Activated CD4-positive, CD25-positive, alpha-beta regulatory T cell treated with anti-CD3 and anti-CD28 coated beads, Interleukin-2, amount 50 U/mL, for 72 hours (primary cell): ENCODE results near the gene TMEM196.
"Not testable (repeated sequence)": the region's sequence is repeated elsewhere in the genome, so short reads cannot be mapped to it uniquely, and the experiment has no call there.

Experiments used
- DNase-seq: peaks from one replicate; pipeline ENCODE4 v3.0.0; 2021

The TMEM196 gene

DNA sequence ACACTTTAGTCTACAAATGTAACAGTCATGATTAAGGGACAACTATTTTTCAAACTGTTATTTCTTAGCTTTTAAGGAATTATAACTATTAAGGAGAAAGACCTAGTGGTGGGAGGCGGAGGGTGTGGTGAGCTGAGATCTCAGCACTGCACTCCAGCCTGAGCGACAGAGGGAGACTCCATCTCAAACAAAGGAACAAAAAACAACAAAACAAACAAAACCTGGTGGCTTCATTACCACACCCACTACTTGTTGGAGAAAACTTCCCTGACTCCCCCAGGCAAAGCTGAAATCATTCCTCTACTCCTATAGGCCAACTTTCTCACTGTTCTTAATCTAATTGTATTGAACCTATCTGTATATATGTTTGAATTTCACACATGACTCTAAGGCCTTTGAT lies 67.8 kb downstream of the TMEM196 start:
- DNase-seq: no peak

DNA sequence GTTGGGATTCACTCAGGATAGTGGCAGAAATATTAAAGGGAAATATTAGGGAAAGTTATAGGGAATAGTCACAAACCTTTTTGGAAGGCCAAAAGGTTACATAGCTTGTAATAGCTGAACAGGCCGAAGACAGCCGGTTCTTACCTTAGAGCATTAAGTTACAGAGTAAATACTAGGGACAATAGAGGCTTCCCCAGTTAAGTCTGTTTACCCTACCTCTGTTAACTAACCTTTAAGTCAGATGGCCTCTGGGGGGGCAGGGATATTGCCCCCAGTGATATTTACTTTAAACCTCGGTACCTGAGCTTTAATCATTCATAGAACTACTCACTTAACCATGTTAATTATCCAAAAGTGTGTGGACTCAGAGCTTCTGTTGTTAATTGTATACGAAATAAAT lies 71.9 kb downstream of the TMEM196 start:
- DNase-seq: no peak

GRCh38 chr7:19700936-19701335 lies 72.5 kb downstream of the TMEM196 start:
- DNase-seq: no peak

GRCh38 chr7:19698331-19698730 lies 75.1 kb downstream of the TMEM196 start:
- DNase-seq: no peak

- no peak for DNase-seq
These were observed 76.5 kb downstream of the TMEM196 start for GRCh38 chr7:19696926-19697325.

- DNase-seq: no peak
These were observed 81.1 kb downstream of the TMEM196 start for GRCh38 chr7:19692111-19692828.

DNA sequence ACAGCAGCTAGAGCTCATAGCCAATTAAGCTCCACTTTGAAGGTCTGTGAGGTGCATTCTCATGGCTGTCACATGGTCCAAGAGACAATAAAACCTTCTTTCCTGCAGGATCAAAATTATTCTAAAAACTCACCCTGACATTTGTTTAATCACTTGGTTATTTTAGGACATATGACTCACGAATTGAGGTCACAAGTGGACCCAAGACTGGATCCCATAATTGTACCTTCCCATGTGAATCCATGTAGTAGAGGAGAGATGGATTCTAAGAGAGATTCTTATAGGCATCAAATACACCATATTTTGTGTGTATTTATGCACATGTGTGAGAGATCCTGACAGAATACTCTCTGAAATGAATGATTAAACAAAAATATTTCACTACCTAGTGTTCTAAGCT lies 82.7 kb downstream of the TMEM196 start:
- no peak for DNase-seq

DNA sequence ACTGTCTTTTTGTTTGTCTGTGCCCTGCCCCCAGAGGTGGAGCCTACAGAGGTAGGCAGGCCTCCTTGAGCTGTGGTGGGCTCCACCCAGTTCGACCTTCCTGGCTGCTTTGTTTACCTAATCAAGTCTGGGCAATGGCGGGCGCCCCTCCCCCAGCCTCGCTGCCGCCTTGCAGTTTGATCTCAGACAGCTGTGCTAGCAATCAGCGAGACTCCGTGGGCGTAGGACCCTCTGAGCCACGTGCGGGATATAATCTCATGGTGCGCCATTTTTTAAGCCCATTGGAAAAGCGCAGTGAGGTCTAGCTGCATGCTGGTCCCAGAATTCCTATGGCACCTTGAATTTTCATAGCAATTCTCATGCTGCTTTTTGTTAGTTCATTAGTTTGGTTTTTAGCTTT lies 84.3 kb downstream of the TMEM196 start:
- DNase-seq: not testable (repeated sequence)

DNA sequence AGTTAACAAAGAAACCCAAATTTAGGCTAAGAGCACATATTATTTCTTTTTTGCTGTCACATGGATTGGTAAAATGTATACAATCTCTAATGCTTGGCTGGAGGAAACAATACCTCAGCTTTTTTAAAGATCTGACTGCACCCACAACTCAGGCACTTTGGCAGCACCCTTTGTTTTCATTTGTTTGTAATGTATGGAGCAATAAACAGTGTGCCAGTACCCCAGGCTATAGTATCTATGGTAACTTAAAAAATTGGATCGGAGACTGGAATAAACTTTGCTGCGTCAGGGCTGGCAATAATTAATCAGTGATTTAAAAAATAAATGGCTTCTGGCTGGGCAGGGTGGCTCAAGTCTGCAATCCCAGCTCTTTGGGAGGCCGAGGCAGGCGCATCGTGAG lies 91.8 kb downstream of the TMEM196 start:
- DNase-seq: no peak

DNA sequence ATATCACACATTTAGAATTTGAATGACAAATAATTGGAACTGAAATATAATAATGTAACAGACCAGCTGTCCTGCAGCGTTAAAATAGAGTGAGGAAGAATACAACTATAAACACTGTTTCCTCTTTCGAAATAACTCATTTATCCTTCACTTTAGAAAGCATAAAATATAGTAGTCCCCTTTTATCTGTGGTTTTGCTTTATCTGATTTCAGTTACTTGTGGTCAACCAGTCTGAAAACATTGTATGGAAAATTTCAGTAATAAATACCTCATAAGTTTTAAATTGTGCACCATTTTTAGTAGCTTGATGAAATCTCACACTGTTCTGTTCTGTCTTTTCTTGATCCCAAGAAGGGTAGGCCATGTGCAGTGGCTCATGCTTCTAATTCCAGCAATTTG lies 96.2 kb downstream of the TMEM196 start:
- DNase-seq: no peak

- DNase-seq: no peak
These were observed 97.6 kb downstream of the TMEM196 start for GRCh38 chr7:19675816-19676215.

GRCh38 chr7:19674266-19674960 lies 99.0 kb downstream of the TMEM196 start:
- no peak for DNase-seq

GRCh38 chr7:19670806-19671205 lies 102.6 kb downstream of the TMEM196 start:
- DNase-seq: no peak
